OCI-LY3 (cell line): ENCODE data around the gene RAB39A.
"Not testable (repeated sequence)": the region's sequence is repeated elsewhere in the genome, so short reads cannot be mapped to it uniquely, and the experiment has no call there.

Source experiments
- H2AFZ ChIP-seq: fragments of 200-600, 300-600 bp; shearing (Covaris generic); 2 replicates; pipeline ENCODE4 v1.6.0; 2014; ENCODE audit warnings: antibody characterized with exemption, low read depth, low read length
- H3K27ac ChIP-seq: fragments of 200-600, 300-600 bp; sonication (generic); 2 replicates; pipeline ENCODE4 v1.5.1; 2014; ENCODE audit warnings: mild to moderate bottlenecking, low read length, moderate library complexity, mixed read lengths
- H3K27me3 ChIP-seq: fragments of 200-600, 300-600 bp; sonication (generic); 2 replicates; pipeline ENCODE4 v1.6.1; 2014; ENCODE audit warnings: low read depth, low read length, mixed read lengths
- H3K36me3 ChIP-seq: fragments of 200-600, 300-600 bp; sonication (generic); replicated peaks from 2 replicates; pipeline ENCODE3; 2014; ENCODE audit warnings: low read depth, low read length, mixed read lengths
- H3K4me1 ChIP-seq: fragments of 300-600, 200-600 bp; sonication (generic); 2 replicates; pipeline ENCODE4 v1.6.1; 2014; ENCODE audit warnings: low read length, mixed read lengths
- H3K4me2 ChIP-seq: fragments of 200-600, 300-600 bp; sonication (generic); 2 replicates; pipeline ENCODE4 v1.6.1; 2014; ENCODE audit warnings: low read length, mixed read lengths
- H3K4me3 ChIP-seq: fragments of 300-600, 200-600 bp; sonication (generic); 2 replicates; pipeline ENCODE4 v1.5.1; 2014; ENCODE audit warnings: antibody characterized with exemption, mild to moderate bottlenecking, low read length, moderate library complexity
- H3K79me2 ChIP-seq: fragments of 300-600, 200-600 bp; shearing (Covaris generic); 2 replicates; pipeline ENCODE4 v1.6.1; 2014; ENCODE audit warnings: mild to moderate bottlenecking, low read length, mixed read lengths
- H3K9ac ChIP-seq: fragments of 300-600, 200-600 bp; shearing (Covaris generic); 2 replicates; pipeline ENCODE4 v1.6.0; 2014; ENCODE audit warnings: mild to moderate bottlenecking, low read length, moderate library complexity
- H3K9me3 ChIP-seq: fragments of 200-600, 300-600 bp; shearing (Covaris generic); 2 replicates; pipeline ENCODE4 v1.6.1; 2014; ENCODE audit warnings: low read length, mixed read lengths; ENCODE audit not compliant: insufficient read depth
- H4K20me1 ChIP-seq: fragments of 200-600, 300-600 bp; sonication (generic); 2 replicates; pipeline ENCODE4 v1.6.1; 2016; ENCODE audit warnings: low read length, mixed read lengths; ENCODE audit not compliant: insufficient read depth
- CTCF ChIP-seq: fragments of 200-600, 300-600 bp; sonication (generic); IDR thresholded peaks from 2 replicates; pipeline ENCODE4 v1.5.1; 2014; ENCODE audit warnings: antibody characterized with exemption, low read length, low read depth
- EZH2phosphoT487 ChIP-seq: fragments of 200-600 bp; shearing (Covaris generic); IDR thresholded peaks from 2 replicates; pipeline ENCODE4 v1.6.1; 2018; ENCODE audit warnings: antibody characterized with exemption, mixed run types, low read depth

RAB39A gene

DNA sequence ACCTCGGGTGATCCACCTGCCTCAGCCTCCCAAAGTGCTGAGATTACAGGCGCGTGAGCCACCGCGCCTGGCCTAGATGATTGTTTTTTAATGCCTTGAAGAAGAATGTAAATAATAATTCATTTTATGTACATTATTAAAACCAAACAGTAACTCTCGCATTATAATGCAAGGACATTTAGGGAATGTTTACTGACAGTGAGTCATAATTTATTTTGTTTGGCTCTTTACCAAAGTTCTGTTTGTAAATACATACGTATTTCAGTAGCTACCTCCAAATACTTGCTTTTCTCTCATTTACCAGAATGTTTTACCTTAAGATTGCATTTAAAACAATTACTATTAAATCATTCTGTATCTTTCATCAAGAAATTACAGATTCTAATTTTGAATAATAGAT lies 3.0 kb downstream of the RAB39A start:
- TF ChIP-seq EZH2phosphoT487 (no peak), CTCF (no peak)

GRCh38 chr11:107947904-107948303 lies 19.7 kb downstream of the RAB39A start:
- Histone ChIP-seq H3K4me3 (no peak overlapping the region), H4K20me1 (no peaks in the 10 kb centered on the region), H3K27me3 (no peaks in the 10 kb centered on the region), H3K79me2 (no peaks in the 10 kb centered on the region), H2AFZ (no peak overlapping the region), H3K9ac (no peak overlapping the region), H3K27ac (no peak overlapping the region), H3K36me3 (no peaks in the 10 kb centered on the region), H3K9me3 (no peaks in the 10 kb centered on the region), H3K4me2 (no peak overlapping the region), H3K4me1 (no peaks in the 10 kb centered on the region)
- no peak for TF ChIP-seq CTCF
- TF ChIP-seq EZH2phosphoT487: no peak

More for the DNA sequence above, 3.0 kb downstream of the RAB39A start:
- peaks cover 7% of the 10 kb centered on the region for H4K20me1 ChIP-seq
- peaks cover 24% of the 10 kb centered on the region for H3K79me2 ChIP-seq
- no peaks in the 10 kb centered on the region for H3K27me3 ChIP-seq
- H3K4me1 ChIP-seq: peaks cover 12% of the 10 kb centered on the region
- no peak overlapping the region for H2AFZ ChIP-seq
- no peak overlapping the region for H3K27ac ChIP-seq
- no peaks in the 10 kb centered on the region for H3K9me3 ChIP-seq
- H3K36me3 ChIP-seq: no peaks in the 10 kb centered on the region
- no peak overlapping the region for H3K9ac ChIP-seq
- no peak overlapping the region for H3K4me3 ChIP-seq
- no peak overlapping the region for H3K4me2 ChIP-seq

GRCh38 chr11:107948328-107948727 lies 20.1 kb downstream of the RAB39A start:
- H3K4me1 ChIP-seq, H3K27me3 ChIP-seq, H3K4me2 ChIP-seq, H4K20me1 ChIP-seq, H3K27ac ChIP-seq, H3K9me3 ChIP-seq, H3K9ac ChIP-seq, H3K36me3 ChIP-seq, H2AFZ ChIP-seq, H3K4me3 ChIP-seq, H3K79me2 ChIP-seq: not testable (repeated sequence)

GRCh38 chr11:107951155-107951554 lies 22.9 kb downstream of the RAB39A start:
- Histone ChIP-seq H3K9ac (no peak overlapping the region), H3K9me3 (no peaks in the 10 kb centered on the region), H3K4me1 (no peaks in the 10 kb centered on the region), H3K4me2 (no peak overlapping the region), H2AFZ (no peak overlapping the region), H3K79me2 (no peaks in the 10 kb centered on the region), H3K36me3 (no peaks in the 10 kb centered on the region), H3K4me3 (no peak overlapping the region), H3K27me3 (no peaks in the 10 kb centered on the region), H4K20me1 (no peaks in the 10 kb centered on the region), H3K27ac (no peak overlapping the region)
- TF ChIP-seq CTCF (no peak), EZH2phosphoT487 (no peak)

- H3K36me3 ChIP-seq: no peaks in the 10 kb centered on the region
- H2AFZ ChIP-seq: no peak overlapping the region
- no peak for TF ChIP-seq CTCF
- no peak for TF ChIP-seq EZH2phosphoT487
- peaks cover 3% of the 10 kb centered on the region; the same call in 1 of the 2 replicates for H3K4me1 ChIP-seq
- H3K4me2 ChIP-seq: no peak overlapping the region
- H3K9me3 ChIP-seq: no peaks in the 10 kb centered on the region
- H3K27me3 ChIP-seq: no peaks in the 10 kb centered on the region
- no peak overlapping the region for H3K4me3 ChIP-seq
- no peaks in the 10 kb centered on the region for H4K20me1 ChIP-seq
- H3K79me2 ChIP-seq: no peaks in the 10 kb centered on the region
- H3K9ac ChIP-seq: no peak overlapping the region
- H3K27ac ChIP-seq: no peak overlapping the region
These were observed 25.2 kb downstream of the RAB39A start for GRCh38 chr11:107953446-107953845.
